Right lobe of liver (tissue), 4 donors: Measurements from ENCODE around the gene WDR48.
A peak's percentile ranks its signal among the peaks of the same experiment; 100 is the strongest.

Source experiments
- POLR2A ChIP-seq: fragments of 450-650 bp; IDR thresholded peaks from one replicate; pipeline ENCODE4 v1.6.1; 2017; ENCODE audit warnings: antibody characterized with exemption, mild to moderate bottlenecking
- TF ChIP-seq, protein P1 (sequence below), 4 donors: fragments of 200-600 bp in 3 of 4; fragments of 450-650 bp in 1 of 4; IDR thresholded peaks; one replicate each; pipeline versions ENCODE4 v1.5.1 to v1.8.0; 2016 to 2022; ENCODE audit warnings: antibody characterized with exemption in 4 of 4, mild to moderate bottlenecking in 2 of 4
- donor health status: DM: no; HTN: no; CAD: no.
- donor health status: DM: no; HTN: no; CAD: no.
- donor health status: DM: no; HTN: yes; CAD: no.

- TF ChIP-seq, protein P1, sequence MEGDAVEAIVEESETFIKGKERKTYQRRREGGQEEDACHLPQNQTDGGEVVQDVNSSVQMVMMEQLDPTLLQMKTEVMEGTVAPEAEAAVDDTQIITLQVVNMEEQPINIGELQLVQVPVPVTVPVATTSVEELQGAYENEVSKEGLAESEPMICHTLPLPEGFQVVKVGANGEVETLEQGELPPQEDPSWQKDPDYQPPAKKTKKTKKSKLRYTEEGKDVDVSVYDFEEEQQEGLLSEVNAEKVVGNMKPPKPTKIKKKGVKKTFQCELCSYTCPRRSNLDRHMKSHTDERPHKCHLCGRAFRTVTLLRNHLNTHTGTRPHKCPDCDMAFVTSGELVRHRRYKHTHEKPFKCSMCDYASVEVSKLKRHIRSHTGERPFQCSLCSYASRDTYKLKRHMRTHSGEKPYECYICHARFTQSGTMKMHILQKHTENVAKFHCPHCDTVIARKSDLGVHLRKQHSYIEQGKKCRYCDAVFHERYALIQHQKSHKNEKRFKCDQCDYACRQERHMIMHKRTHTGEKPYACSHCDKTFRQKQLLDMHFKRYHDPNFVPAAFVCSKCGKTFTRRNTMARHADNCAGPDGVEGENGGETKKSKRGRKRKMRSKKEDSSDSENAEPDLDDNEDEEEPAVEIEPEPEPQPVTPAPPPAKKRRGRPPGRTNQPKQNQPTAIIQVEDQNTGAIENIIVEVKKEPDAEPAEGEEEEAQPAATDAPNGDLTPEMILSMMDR (IDR thresholded peaks at IDR 0.05) = peak; percentile 62 to 69 (median 64)
- no peak for TF ChIP-seq POLR2A
Observed at GRCh38 chr3:39101022-39101689, 49.3 kb downstream of the WDR48 start.
